ENCODE results near the gene CFAP100. TPM values are rescaled to one million over a fixed set of nuclear protein-coding genes. Genes with fewer than 3 reads are reported as not detected.

The CFAP100 gene
- total and polyA plus RNA-seq, 9 of the 15 experiments (the other 6 are each of a cell fraction or from before 2014, with no cell fraction given), result not detected

DNA sequence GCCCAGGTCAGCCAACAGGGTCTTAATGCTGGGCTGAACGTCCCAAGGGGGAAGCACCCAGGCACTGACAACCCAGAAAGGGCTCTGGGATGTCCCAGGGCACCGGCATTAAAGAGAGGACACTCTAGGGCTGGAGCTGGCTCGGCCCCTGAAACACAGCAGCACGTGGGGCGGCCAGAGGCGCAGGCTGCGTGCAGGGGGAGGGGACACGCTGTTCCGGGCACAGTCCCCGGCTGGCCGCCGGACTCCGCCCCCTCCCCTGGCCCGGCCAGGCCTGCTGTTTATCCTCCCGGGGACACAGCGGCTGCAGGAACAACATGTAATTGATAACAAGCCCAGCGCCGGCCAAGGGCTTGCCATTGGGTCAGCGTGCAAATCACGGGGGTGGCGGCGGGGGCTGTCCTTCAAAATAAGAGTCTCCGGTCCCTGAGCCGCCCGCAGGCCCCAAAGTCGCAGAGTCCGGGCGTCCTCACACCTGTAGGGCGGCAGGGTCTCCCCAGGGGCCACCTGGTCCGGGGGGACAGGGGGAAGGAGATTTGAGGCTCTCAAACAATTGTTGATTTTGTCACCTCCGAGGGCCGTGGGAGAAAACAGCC lies 38.8 kb upstream of the CFAP100 start (continued):
- no peak for TF ChIP-seq ZFPM2 (CRISPR knock-in tag; IDR thresholded peaks at IDR 0.05)
- no peak for TF ChIP-seq PRMT5 (CRISPR knock-in tag; IDR thresholded peaks at IDR 0.05)
- TF ChIP-seq MGA (IDR thresholded peaks at IDR 0.05), result peak; percentile 78
- TF ChIP-seq ZNF408 (CRISPR knock-in tag; IDR thresholded peaks at IDR 0.05; ENCODE audit: low read depth), result no peak
- peak; percentile 71; the same call in 1 of the 2 replicates for TF ChIP-seq HDAC2 (IDR thresholded peaks at IDR 0.05)
- no peak for TF ChIP-seq EWSR1 (IDR thresholded peaks at IDR 0.05; ENCODE audit: borderline replicate concordance, low read depth, partially characterized antibody)
- no peak for TF ChIP-seq SETDB1 (IDR thresholded peaks at IDR 0.05; ENCODE audit: low read length)
- TF ChIP-seq CREM (IDR thresholded peaks at IDR 0.05; ENCODE audit: low read depth), result peak; percentile 19; the same call in 1 of the 2 replicates
- TF ChIP-seq HMG20A (CRISPR knock-in tag; conservative IDR thresholded peaks at IDR 0.05), result no peak
- peak; percentile 63 for TF ChIP-seq CTBP1 (IDR thresholded peaks at IDR 0.05; ENCODE audit: borderline replicate concordance)
- TF ChIP-seq ZNF143 (CRISPR knock-in tag; IDR thresholded peaks at IDR 0.05), result no peak
- no peak for TF ChIP-seq IFI16 (CRISPR knock-in tag; IDR thresholded peaks at IDR 0.05)
- TF ChIP-seq ZFP36 (IDR thresholded peaks at IDR 0.05; ENCODE audit: low read depth, low read length, partially characterized antibody), result peak; percentile 35
- no peak for TF ChIP-seq HMBOX1 (IDR thresholded peaks at IDR 0.05)
- peak; percentile 88; the same call in 1 of the 2 replicates for TF ChIP-seq FOXJ2 (tag; IDR thresholded peaks at IDR 0.05)
- TF ChIP-seq KAT8 (IDR thresholded peaks at IDR 0.05; ENCODE audit: low read depth), result no peak
- peak; percentile 79 for TF ChIP-seq SMAD1 (IDR thresholded peaks at IDR 0.05; ENCODE audit: low read depth, low read length, partially characterized antibody)
- TF ChIP-seq KDM1A (IDR thresholded peaks at IDR 0.05), result peak; percentile 86 to 92
- TF ChIP-seq NRF1 (conservative IDR thresholded peaks at IDR 0.05 in 1 of 2, IDR thresholded peaks at IDR 0.05 in 1 of 2), result peak; percentile 66 to 73; a peak in 3 of 4 replicates

Measured in K562 (cell line).